Measurements from ENCODE around the gene AUTS2. TPM values are rescaled to one million over a fixed set of nuclear protein-coding genes. Genes with fewer than 3 reads are reported as not detected.

The AUTS2 gene
- total and polyA plus RNA-seq, 2 of the 8 experiments (the other 6 are each of a cell fraction or from before 2014, with no cell fraction given), result 25.9 to 101 TPM

GRCh38 chr7:70600993-70601392 is 1002.7 kb downstream of the AUTS2 start:
- Histone ChIP-seq H4K91ac (replicated peaks; ENCODE audit: insufficient read length, low read length) (no peak overlapping the region), H4K20me1 (replicated peaks in 1 of 2; ENCODE audit: control insufficient read depth in 1 of 2, insufficient read depth in 2 of 2, low read length in 2 of 2) (no peaks in the 10 kb centered on the region), H3K4me2 (ENCODE audit: insufficient read depth in 1 of 2, low read depth in 2 of 2, low read length in 2 of 2) (no peak overlapping the region), H3K23me2 (ENCODE audit: low read depth, low read length) (peaks cover 7% of the 10 kb centered on the region; the same call in 1 of the 2 replicates), H3K9ac (replicated peaks in 1 of 4; ENCODE audit: extremely low read depth in 1 of 4, low read depth in 3 of 4, low read length in 3 of 4) (no peak overlapping the region), H3K9me3 (ENCODE audit: insufficient read depth in 2 of 2, low read depth in 1 of 2, low read length in 1 of 2) (peaks cover 2 to 13% of the 10 kb centered on the region in 2 experiments), H2AFZ (ENCODE audit: low read length) (no peak overlapping the region), H2AK5ac (ENCODE audit: low read depth, low read length) (no peak overlapping the region), H2BK20ac (ENCODE audit: low read length) (no peak overlapping the region), H3K14ac (ENCODE audit: insufficient read length) (no peak overlapping the region), H3K4ac (replicated peaks; ENCODE audit: insufficient read length, low read depth, low read length) (no peak overlapping the region), H3K79me1 (ENCODE audit: low read depth, low read length) (no peaks in the 10 kb centered on the region), H2BK15ac (ENCODE audit: low read length) (no peak overlapping the region), H2BK12ac (ENCODE audit: low read depth, low read length) (no peak overlapping the region), H3K36me3 (ENCODE audit: control insufficient read depth in 2 of 4, insufficient read depth in 4 of 4, low read length in 3 of 4) (peaks cover 0 to 2% (median 0%) of the 10 kb centered on the region in 4 experiments; a peak in 3 of 8 replicates), H3K56ac (replicated peaks; ENCODE audit: insufficient read length, low read depth, low read length) (no peak overlapping the region), H3K4me3 (ENCODE audit: extremely low read depth in 1 of 4, insufficient read depth in 2 of 4, low read depth in 3 of 4, low read length in 4 of 4) (no peak overlapping the region), H3K27me3 (replicated peaks in 1 of 4; ENCODE audit: control insufficient read depth in 3 of 4, extremely low read depth in 1 of 4, insufficient read depth in 3 of 4, low read length in 3 of 4) (peaks cover 11 to 36% (median 31%) of the 10 kb centered on the region in 4 experiments), H3K27ac (ENCODE audit: low read depth, low read length) (no peak overlapping the region), H3K23ac (ENCODE audit: insufficient read length) (no peak overlapping the region), H3K79me2 (ENCODE audit: control insufficient read depth in 1 of 2, insufficient read depth in 2 of 2, low read length in 2 of 2) (no peaks in the 10 kb centered on the region), H2BK120ac (replicated peaks; ENCODE audit: low read depth, low read length) (no peak overlapping the region), H4K5ac (ENCODE audit: insufficient read length, low read depth, low read length) (no peak overlapping the region), H4K8ac (ENCODE audit: extremely low read depth, insufficient read depth, low read length) (no peak overlapping the region), H2BK5ac (ENCODE audit: low read depth, low read length) (no peak overlapping the region), H3K18ac (ENCODE audit: extremely low read depth, low read length) (no peak overlapping the region), H3K4me1 (replicated peaks in 1 of 4; ENCODE audit: control insufficient read depth in 3 of 4, insufficient read depth in 4 of 4, low read length in 3 of 4) (peaks cover 0 to 4% (median 1%) of the 10 kb centered on the region in 4 experiments; a peak in 5 of 7 replicates)
- no peak for TF ChIP-seq SAP30 (IDR thresholded peaks at IDR 0.05; ENCODE audit: insufficient read depth, insufficient replicate concordance, low read length)
- no peak for TF ChIP-seq E2F6 (IDR thresholded peaks at IDR 0.05)
- no peak for TF ChIP-seq RAD21 (IDR thresholded peaks at IDR 0.05 in 1 of 2, conservative IDR thresholded peaks at IDR 0.05 in 1 of 2; ENCODE audit: low read depth in 2 of 2, low read length in 2 of 2)
- TF ChIP-seq MAFK (IDR thresholded peaks at IDR 0.05; ENCODE audit: low read depth, low read length), result no peak
- TF ChIP-seq PHF8 (conservative IDR thresholded peaks at IDR 0.05; ENCODE audit: low read depth, low read length), result no peak
- TF ChIP-seq CHD1 (IDR thresholded peaks at IDR 0.05; ENCODE audit: low read depth, low read length), result no peak
- no peak for TF ChIP-seq POU5F1 (IDR thresholded peaks at IDR 0.05; ENCODE audit: low read depth, low read length)
- TF ChIP-seq NANOG (IDR thresholded peaks at IDR 0.05; ENCODE audit: insufficient read depth, low read depth, low read length, poor library complexity, severe bottlenecking), result no peak
- TF ChIP-seq SIRT6 (IDR thresholded peaks at IDR 0.05; ENCODE audit: low read length), result no peak
- TF ChIP-seq GABPA (IDR thresholded peaks at IDR 0.05; ENCODE audit: borderline replicate concordance, insufficient read depth, low read length), result no peak
- TF ChIP-seq POLR2AphosphoS5 (IDR thresholded peaks at IDR 0.05; ENCODE audit: low read depth, low read length), result no peak
- FAIRE-seq (no peak), DNase-seq (ENCODE audit: low read depth in 1 of 2, low spot score in 2 of 2) (no peak)
- POLR2A ChIA-PET (ENCODE audit: partially characterized antibody), result no interaction called here
- 92% methylated on average over 1 of the region's 1 CpG; no CpG with 5 or more reads in 1 of the 2 experiments for WGBS, 2 experiments (ENCODE audit: extremely low coverage in 1 of 2, insufficient coverage in 1 of 2, insufficient read length in 1 of 2, insufficient replicate concordance in 2 of 2, low coverage in 1 of 2, low lambda C conversion rate in 2 of 2, missing lambda C conversion rate in 1 of 2)
- CTCF ChIA-PET (ENCODE audit: partially characterized antibody), result no interaction called here
